Heart right ventricle (tissue), 16 donors: ENCODE data around the gene KCNQ1. TPM values are rescaled to one million over a fixed set of nuclear protein-coding genes. Genes with fewer than 3 reads are reported as not detected.

Experiments used
- ATAC-seq, 8 donors: fragments of 200-7000 bp; cut with Tn5 transposase; one replicate each; pipeline ENCODE4 v1.9.1; 2020; ENCODE audit warnings: mild to moderate bottlenecking in 8 of 8, moderate library complexity in 8 of 8, moderate number of reproducible peaks in 1 of 8
- DNase-seq, 2 donors: peaks; one replicate each; pipeline ENCODE4 v3.0.0-alpha.2; 2020
- H3K27ac ChIP-seq, 10 donors: fragments of 200-600 bp; sonication (generic) in 2 of 10; one replicate each; pipeline versions ENCODE4 v1.5.0 to v1.8.0; 2020 to 2022; ENCODE audit warnings: mild to moderate bottlenecking in 3 of 10
- H3K27me3 ChIP-seq, 7 donors: fragments of 200-600 bp; one replicate each; pipeline ENCODE4 v1.8.0; 2021 to 2022; ENCODE audit warnings: mild to moderate bottlenecking in 2 of 7
- H3K36me3 ChIP-seq, 9 donors: fragments of 200-600 bp; sonication (generic) in 1 of 9; one replicate each; pipeline versions ENCODE4 v1.5.0 to v1.8.0; 2020 to 2022; ENCODE audit warnings: mild to moderate bottlenecking in 2 of 9
- H3K4me1 ChIP-seq, 9 donors: fragments of 200-600 bp; sonication (generic) in 1 of 9; one replicate each; pipeline versions ENCODE4 v1.5.0 to v1.8.0; 2020 to 2022; ENCODE audit warnings: mild to moderate bottlenecking in 4 of 9
- H3K4me3 ChIP-seq, 10 donors: fragments of 200-600 bp; sonication (generic) in 2 of 10; one replicate each; pipeline versions ENCODE4 v1.5.0 to v1.8.0; 2020 to 2022; ENCODE audit warnings: mild to moderate bottlenecking in 7 of 10, moderate library complexity in 2 of 10
- H3K9me3 ChIP-seq, 11 donors: fragments of 200-600 bp in 10 of 11; sonication (generic) in 2 of 11; one replicate each; pipeline versions ENCODE4 v1.5.0 to v1.8.0; 2013 to 2022; ENCODE audit warnings: mild to moderate bottlenecking in 2 of 11, control low read depth in 1 of 11, moderate library complexity in 1 of 11
- WGBS, 2 donors: extraction: QIAGEN DNeasy Blood & Tissue Kit; methylation state at CpG; one replicate each; pipeline ENCODE4 v1.1.7; 2013; ENCODE audit warnings: inconsistent platforms in 1 of 2; 5-methylcytosine and 5-hydroxymethylcytosine counted together
- intact Hi-C, 10 donors: fragments of 100-400 bp; cut with DNase I; formaldehyde crosslinking; loops; one replicate each; pipeline versions ENCODE4 v1.11.1 to v1.14.2; 2022
- polyA plus RNA-seq, 2 donors: library from polyadenylated mRNA; stranded (reverse); fragments of 200-250 nt; gene quantifications; one replicate each; pipeline ENCODE4 v1.2.3, GENCODE V29; 2013
- total RNA-seq, 10 donors: library from RNA; stranded (reverse); fragmentation: NEBNext Ultra II Directional in 3 of 10; extraction: Animal tissue kit (Norgen Biotek cat#: 25700) in 3 of 10; gene quantifications; one replicate each; pipeline versions ENCODE4 v1.2.1 to v1.2.4, GENCODE V29; 2021 to 2023
- TF ChIP-seq, protein P1 (sequence below), 9 donors: fragments of 200-600 bp; sonication (generic) in 2 of 9; IDR thresholded peaks; one replicate each; pipeline versions ENCODE4 v1.5.0 to v1.8.0; 2021 to 2022; ENCODE audit warnings: antibody characterized with exemption in 9 of 9, mild to moderate bottlenecking in 5 of 9, moderate library complexity in 1 of 9
- donor health status: Arrhythmogenic right ventricular cardiomyopathy.
- donor health status: ischemic (EF 13 %, LVEDD 7.1; RV severe dilation, severe dysfunction).
- donor health status: healthy with polysubstance abuse.
- donor health status: DM: no; HTN: yes; CAD: no.
- donor health status: DM: no; HTN: no; CAD: no.
- donor health status: ischemic (EF 25% LVEDD 6.9; RV normal size, moderate dysfunction).
- donor health status: ischemic (EF 25% LVEDD 5.7; RV mildly dilated, moderate dysfunction).
- donor health status: healthy.
- donor health status: DM: yes; HTN: yes; CAD: no.
- donor health status: Ischemic cardiomyopathy.
- donor health status: ischemic (EF 35%, LVEDD 5.7; RV mildly dilated, moderate dysfunction).
- donor health status: nonischemic (EF 11% LVEDD 7.7; RV severe dilation, severe dysfunction).
- donor health status: DM: yes; HTN: yes; CAD: no.
- donor health status: PGD.
- donor health status: ischemic (EF 29% LVEDD 5.4; RV normal size, mild dysfunction).
- donor health status: nonischemic (EF 23%, LVEDD 6.1; RV moderate dilation, normal function).

KCNQ1 gene
- total and polyA plus RNA-seq, 12 donors = 19.9 to 48.2 (median 33.7) TPM

DNA sequence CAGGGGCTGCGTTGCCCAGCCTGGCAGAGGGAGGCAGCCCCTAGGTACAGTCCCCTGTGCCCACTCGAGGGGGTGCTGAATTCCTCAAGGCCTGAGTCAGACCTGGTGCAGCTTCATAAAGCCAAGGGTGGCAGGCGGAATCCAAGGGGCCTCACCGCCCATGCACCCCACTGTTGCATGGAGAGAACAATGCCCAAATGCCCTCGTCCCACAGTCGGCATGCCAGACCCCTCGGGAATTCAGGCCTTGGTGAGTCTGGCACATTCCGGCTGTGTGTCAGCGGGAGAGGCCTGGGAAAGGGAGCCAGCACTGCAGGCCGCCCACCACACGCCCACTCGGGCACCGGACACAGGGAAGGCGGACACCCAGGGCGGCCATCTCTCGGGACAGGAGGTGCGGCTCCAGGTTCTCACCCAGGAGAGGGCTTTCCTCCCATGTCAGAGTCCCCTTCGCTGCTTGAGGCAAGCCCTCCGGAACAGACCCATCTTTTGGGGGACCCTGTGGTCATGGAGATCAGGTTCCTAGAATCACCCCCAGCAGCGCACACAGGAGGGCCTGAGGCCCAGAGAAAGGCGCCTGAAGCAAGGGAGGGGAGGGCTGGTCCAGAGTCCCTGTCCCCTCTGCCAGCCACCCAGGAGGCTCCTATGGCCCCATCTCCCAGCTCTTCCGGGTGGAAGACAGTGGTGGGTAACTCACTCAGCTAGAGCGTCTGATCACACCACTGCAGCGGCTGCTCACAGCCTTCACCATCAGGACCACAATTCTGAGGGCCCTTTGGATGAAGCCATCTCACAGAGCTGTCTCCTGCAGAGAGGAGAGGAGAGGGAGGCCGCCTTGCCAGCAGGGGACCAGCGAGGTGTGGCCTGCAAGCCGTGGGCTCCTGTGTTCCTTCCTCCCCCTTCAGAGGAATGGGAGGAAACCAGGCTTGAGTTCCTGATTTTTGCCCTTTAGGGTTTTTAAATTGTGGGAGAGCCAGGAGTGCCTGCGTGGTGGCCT is 286.6 kb downstream of the KCNQ1 start:
- H3K27me3 ChIP-seq = no peaks in the 10 kb centered on the region
- ATAC-seq (peak in 1 of 8 donors; percentile 26), DNase-seq (peak in 1 of 2 donors; percentile 3)
- H3K4me3 ChIP-seq = no peak overlapping the region
- H3K27ac ChIP-seq = no peak overlapping the region
- WGBS, 2 donors = 84 to 88% methylated on average over 28 of the region's 28 CpGs
- no peaks in the 10 kb centered on the region for H3K36me3 ChIP-seq
- H3K4me1 ChIP-seq = peaks cover 0 to 17% (median 0%) of the 10 kb centered on the region in 9 donors
- TF ChIP-seq, protein P1, sequence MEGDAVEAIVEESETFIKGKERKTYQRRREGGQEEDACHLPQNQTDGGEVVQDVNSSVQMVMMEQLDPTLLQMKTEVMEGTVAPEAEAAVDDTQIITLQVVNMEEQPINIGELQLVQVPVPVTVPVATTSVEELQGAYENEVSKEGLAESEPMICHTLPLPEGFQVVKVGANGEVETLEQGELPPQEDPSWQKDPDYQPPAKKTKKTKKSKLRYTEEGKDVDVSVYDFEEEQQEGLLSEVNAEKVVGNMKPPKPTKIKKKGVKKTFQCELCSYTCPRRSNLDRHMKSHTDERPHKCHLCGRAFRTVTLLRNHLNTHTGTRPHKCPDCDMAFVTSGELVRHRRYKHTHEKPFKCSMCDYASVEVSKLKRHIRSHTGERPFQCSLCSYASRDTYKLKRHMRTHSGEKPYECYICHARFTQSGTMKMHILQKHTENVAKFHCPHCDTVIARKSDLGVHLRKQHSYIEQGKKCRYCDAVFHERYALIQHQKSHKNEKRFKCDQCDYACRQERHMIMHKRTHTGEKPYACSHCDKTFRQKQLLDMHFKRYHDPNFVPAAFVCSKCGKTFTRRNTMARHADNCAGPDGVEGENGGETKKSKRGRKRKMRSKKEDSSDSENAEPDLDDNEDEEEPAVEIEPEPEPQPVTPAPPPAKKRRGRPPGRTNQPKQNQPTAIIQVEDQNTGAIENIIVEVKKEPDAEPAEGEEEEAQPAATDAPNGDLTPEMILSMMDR (IDR thresholded peaks at IDR 0.05) = no peak
- intact Hi-C loops = no loop called here
- no peaks in the 10 kb centered on the region for H3K9me3 ChIP-seq

DNA sequence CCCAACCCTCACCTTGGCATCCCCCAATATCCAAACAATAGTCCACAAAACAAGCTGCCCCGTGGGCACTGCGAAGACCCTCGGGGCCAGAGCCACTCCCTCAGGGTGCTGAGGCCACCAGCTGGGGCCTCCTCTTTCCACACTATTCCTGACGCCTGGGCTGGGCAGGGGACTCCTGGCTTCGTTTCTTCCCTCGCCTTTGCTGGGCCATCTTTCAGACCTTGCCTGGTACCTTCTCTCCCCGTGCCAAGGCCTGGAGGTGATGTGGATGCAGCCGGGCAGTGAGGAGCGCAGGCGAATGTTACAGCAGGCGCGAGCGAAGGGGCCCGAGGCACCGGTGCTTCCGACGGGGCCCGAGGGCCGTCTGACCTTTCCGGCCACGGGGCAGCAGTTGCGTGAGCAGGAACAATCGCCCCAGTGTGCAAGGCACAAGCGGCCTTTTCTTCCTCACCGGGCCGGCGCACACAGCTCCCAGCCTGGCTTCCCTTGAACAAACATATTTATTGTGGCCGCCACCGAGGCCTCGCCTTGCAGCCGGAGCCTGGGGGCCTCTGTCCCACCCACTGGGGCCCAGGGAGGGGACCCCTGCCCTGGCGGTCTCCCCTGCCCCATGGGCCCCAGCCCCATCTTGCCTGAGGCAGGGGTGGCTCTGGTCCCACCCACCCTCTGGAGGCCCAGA is 287.6 kb downstream of the KCNQ1 start:
- Histone ChIP-seq H3K36me3 (no peaks in the 10 kb centered on the region), H3K4me3 (no peak overlapping the region), H3K27ac (no peak overlapping the region), H3K27me3 (no peaks in the 10 kb centered on the region), H3K4me1 (peaks cover 0 to 19% (median 3%) of the 10 kb centered on the region in 9 donors), H3K9me3 (no peaks in the 10 kb centered on the region)
- DNase-seq = peak in 1 of 2 donors; percentile 17
- WGBS, 2 donors = 96 to 97% methylated on average over 32 of the region's 32 CpGs
- TF ChIP-seq, protein P1 (IDR thresholded peaks at IDR 0.05) = no peak
- intact Hi-C loops = no loop called here
- ATAC-seq = no peak

DNA sequence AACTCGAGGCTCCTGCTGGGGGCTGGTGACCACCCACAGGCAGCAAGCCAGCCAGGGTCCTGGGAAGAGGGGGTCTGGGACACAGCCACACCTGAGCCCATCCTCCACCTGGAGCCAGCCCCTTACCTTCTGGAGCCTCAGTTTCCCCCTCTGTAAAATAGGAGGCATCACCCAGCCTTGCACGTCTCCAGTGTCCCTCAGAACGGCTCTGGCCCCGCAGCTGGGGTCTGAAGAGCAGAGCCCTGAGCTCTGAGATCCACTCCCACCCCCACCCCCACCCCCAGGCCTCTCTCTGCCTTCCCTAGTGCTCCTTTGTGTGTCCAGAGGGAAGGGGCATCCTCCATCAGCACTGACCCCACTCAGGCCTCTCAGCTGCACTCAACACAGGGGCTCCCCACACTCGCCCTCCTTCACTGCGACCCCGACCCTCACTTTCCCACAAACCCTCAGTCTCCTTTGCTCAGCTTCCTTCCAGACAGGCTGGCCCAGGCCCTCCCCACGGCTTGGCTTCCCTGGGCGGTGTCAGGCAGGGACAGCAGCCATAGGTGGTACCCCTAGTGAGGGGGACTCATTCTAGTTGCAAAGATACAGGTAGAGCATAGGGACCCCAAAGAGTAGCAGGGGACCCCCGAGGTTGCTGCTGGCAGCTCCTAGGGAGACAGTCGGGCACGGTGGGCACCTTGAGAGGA is 288.3 kb downstream of the KCNQ1 start:
- no peaks in the 10 kb centered on the region for H3K27me3 ChIP-seq
- H3K9me3 ChIP-seq = no peaks in the 10 kb centered on the region
- WGBS, 2 donors = 92 to 96% methylated on average over 12 of the region's 12 CpGs
- no peak for ATAC-seq
- peaks cover 0 to 26% (median 8%) of the 10 kb centered on the region in 9 donors for H3K4me1 ChIP-seq
- TF ChIP-seq, protein P1 (IDR thresholded peaks at IDR 0.05) = no peak
- no peak overlapping the region for H3K27ac ChIP-seq
- H3K36me3 ChIP-seq = no peaks in the 10 kb centered on the region
- intact Hi-C loops = no loop called here
- DNase-seq = peak in 1 of 2 donors; percentile 2
- H3K4me3 ChIP-seq = no peak overlapping the region
